GM21737 (cell line): ENCODE measurements around the gene KRT71.

Experiments used
- ATAC-seq: cut with Tn5 transposase; IDR thresholded peaks from one replicate; pipeline ENCODE4 v1.9.1; 2021; ENCODE audit warnings: mild to moderate bottlenecking, moderate library complexity; ENCODE audit not compliant: unreplicated experiment

Gene KRT71

DNA sequence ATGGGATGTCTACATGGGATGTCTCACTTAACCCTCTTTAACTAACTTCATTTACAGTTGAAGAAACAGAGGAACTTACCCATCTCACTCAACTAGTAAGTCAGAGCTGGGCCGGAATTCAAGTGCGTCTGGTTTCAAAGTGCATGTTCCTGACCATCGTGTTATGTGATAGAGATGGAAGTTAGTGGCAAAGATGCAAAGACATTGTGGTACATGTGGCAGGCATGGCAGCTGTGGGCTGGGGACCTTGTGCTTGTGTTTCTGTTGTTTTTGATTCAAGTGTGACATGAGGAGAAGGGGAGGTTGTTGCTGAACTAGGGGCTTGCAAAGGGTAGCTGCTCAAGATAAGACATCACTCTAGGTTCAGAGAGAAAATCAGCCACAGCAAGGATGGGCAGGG is 23.0 kb upstream of the KRT71 start:
- ATAC-seq, result no peak

DNA sequence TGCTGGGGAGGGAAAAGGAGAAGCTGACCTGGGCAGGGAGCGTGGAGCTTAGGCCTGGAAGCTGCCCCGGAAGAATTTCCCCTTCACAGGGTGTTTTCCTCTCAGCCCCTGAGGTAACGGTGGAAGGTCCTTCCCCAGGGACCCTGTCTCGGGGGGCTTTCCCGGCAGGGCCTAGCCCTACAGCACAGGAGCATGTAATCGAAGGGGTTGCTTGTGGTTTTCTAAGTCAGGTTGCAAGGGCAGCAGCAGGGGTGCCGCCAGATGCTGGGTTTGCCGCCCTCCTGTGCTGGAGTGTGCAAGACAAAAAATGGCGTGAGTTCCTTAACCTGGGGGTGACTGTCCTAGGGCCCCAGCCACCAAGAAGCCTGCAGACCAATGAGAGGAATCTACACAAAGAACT is 22.3 kb upstream of the KRT71 start:
- no peak for ATAC-seq

GRCh38 chr12:52573743-52574142 is 20.8 kb upstream of the KRT71 start, which contains the start of gene KRT74:
TSS of gene KRT74 (minus strand) at chr12:52573843. CDS start at chr12:52573777, 66 bp downstream.
- no peak for ATAC-seq

- no peak for ATAC-seq
Observed at GRCh38 chr12:52573306-52573705, 20.4 kb upstream of the KRT71 start.

GRCh38 chr12:52570511-52570910 is 17.6 kb upstream of the KRT71 start:
- no peak for ATAC-seq

GRCh38 chr12:52568111-52568510 is 15.2 kb upstream of the KRT71 start:
- ATAC-seq, result no peak

- ATAC-seq, result no peak
Observed at GRCh38 chr12:52566847-52567291, 13.9 kb upstream of the KRT71 start.

DNA sequence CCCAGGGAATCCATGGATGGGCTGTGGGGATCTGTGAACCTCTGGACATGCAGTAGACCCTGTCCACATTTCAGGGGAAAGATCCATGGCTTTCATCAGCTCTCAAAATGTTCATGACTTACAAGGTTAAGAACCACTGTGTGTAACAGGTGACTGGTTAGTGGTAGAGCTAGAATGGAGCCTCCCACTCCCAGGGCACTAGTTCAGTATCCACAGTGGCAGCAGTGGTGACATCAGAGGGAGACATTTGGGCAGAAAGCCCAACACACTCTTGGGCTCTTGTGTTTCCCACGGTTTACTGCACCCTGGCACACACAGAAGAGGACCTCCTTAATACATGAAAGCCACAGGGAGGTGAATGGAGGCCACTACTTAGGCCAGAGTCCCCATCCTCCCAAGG is 11.6 kb upstream of the KRT71 start:
- no peak for ATAC-seq

GRCh38 chr12:52561880-52562449 is 9.0 kb upstream of the KRT71 start:
- no peak for ATAC-seq

GRCh38 chr12:52559979-52560378 is 7.0 kb upstream of the KRT71 start:
- no peak for ATAC-seq

DNA sequence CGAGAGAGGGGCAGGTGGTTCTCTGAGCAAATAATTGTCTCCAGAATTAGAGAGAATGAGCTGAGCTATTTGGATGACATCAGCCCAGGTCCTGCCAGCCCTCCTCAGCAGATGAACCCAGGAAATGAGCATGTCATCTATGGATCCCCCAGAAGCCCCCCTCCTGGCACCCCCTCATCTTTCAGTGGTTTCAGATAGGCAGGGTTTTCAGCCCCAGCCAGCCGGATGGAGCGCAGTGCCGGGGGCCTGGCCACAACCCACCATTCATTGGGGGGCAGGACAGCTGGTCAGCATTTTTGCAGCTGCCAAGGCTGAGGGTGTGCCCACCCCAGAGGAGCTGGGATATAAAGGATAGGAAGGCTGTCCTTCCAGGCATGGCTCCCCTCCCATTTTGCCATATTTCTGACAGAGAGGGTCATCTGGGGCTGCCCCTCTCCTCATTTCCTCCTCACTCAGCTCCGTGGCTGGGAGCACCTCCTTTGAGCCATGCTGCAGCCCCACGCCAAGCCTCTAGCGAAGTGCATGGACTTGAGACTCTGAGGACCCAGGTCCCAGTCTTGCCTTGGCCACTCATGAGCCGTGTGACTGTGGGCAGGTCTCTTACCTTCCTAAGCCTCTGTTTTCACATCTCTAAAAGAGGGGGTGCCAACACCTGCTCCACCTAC is 6.0 kb upstream of the KRT71 start:
- ATAC-seq, result no peak

- no peak for ATAC-seq
Observed at GRCh38 chr12:52557476-52557875, 4.5 kb upstream of the KRT71 start.

- ATAC-seq, result no peak
Observed at GRCh38 chr12:52555577-52555976, 2.6 kb upstream of the KRT71 start.

DNA sequence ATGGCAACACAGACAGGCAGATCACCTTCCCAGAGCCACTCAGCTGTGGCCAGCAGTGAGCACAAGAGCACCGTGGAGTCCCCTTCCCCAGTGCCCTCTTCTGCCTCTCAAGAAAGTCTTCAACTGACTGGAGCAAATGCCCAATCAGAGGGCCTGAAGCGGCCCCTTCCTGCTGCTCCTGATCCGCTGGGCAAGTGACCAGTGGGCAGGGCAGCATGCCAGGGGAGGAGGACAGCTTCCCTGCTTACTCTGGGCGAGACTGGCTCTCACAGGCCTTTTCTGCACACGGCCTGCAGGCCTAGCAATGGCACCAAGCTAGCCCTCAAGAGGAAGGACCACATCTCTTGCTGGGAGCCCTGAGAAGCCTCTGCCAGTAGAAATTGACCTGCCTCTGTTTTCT is 890 bp downstream of the KRT71 start:
- no peak for ATAC-seq

DNA sequence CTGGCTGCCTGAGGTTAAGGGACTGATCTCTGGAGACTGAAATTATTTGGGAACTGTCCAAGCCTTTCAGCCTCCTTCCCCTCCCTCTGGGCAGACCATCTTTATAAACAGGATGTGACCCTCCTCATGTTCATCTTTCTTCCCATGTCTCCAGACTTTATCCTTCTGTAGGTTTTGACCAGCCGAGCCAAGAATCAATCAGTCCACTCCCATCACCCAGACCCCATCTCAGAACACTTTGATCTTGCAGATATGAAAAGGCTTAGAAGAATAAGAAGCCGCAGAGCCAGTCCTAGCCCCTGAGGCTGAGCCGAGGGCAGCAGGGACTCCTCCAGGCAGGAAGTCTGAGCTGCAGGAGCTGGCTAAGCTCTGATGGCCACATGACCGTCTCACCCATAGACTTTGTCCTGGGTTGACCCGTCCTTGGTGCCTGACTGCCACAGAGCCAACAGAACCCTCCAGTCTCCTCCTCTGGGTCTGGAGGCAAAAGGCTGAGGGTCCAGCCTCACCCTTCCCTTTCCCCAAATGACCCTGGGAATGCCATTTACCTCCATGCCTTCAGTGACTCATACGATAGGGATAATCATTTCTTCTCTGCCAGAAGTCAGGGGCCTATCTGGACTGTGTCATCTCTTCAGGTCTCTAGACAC is 1.6 kb downstream of the KRT71 start:
- no peak for ATAC-seq

GRCh38 chr12:52546126-52546525 is 6.8 kb downstream of the KRT71 start:
- ATAC-seq, result no peak

DNA sequence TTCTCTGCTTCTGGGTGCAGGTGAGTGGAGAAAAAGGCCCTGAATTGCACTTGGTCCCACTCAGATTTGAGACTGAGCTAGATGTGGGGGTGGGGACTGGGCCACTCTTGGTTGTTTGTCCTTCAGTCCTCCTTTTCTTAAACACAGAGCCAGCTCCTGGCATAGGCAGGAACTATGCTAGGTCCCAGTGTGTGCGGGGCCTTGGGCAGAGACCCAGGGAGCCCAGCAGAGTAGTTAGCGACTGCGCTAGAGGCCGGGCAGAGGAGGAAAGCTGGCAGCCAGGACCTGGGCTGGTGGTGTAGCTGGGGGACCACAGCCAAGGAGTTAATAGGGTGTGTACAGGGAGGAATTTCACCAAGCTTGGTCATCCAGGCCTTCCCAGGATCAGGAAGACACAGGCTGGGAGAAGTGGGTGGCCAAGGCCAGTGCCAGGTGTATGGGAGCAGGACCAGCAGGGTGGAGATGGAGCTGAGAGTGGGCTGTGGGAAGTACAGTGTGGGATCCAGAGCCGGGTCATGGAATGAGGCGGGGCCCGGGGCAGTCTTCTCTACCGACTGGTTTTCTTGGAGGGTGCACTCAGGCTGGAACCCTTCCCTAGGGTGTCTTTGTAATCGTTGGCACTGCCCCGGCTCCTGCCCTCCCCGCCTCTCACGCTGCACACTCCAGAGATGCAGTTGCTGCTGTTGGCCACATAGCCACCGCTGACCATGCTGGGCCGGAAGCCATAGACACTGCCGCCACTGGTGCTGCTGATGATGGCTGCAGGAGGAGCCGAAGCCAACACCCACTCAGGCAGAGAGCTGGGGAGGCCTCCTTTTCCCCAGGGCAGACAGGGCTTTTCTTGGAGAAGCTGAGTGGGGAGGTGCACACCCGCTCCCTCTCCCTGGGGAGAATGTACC is 8.7 kb downstream of the KRT71 start:
- ATAC-seq, result no peak

DNA sequence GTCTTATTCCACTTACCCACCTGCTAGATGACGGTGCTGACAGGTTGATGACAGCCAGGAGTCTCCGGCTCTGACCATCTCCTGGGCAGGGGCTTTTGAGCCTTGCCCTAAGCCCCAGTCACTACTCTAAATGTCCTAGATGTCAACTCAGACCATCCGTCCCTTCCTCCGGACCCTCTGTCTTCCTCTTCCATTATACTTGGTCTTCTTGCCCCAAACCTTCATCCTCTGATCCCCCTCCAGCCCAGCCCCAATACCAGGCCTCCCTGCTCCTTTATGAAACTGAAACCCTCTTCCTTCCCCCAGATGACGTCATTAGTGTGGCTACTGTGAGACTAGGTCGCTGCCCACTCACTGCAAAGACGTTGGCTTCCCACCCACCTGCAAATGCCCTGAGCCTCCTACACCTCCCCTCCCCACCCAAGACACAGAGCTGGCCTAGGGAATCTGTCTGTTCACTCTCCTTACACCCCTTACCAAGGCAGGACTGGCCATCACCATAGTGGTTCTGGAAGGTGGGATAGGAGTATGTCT is 10.1 kb downstream of the KRT71 start:
- ATAC-seq, result no peak

- ATAC-seq, result no peak
Observed at GRCh38 chr12:52542157-52542556, 10.8 kb downstream of the KRT71 start.

- ATAC-seq, result no peak
Observed at GRCh38 chr12:52541709-52542108, 11.2 kb downstream of the KRT71 start.

DNA sequence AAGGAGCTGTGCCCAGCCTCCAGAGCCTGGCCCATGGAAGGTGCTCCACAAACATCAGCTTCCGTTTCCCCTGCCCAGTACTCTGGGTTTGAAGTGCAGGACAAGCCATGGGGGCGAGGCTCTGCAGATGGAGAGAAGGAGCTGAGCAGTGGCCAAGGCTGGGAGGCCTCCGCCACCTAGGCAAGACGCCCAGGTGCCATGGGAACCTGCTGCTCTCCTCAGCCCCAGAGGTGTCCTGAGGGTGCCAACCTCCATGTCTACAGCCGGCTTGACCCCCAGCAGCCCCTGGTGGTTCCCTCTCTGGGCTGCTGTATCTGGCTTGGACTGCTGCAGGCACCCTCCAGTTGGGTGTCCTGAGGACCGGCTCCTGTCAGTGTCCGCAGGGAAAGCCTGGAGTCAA is 12.4 kb downstream of the KRT71 start:
- no peak for ATAC-seq
